Esophagus squamous epithelium (tissue), 5 donors: ENCODE measurements around the gene SPATA13. TPM values are rescaled to one million over a fixed set of nuclear protein-coding genes. Genes with fewer than 3 reads are reported as not detected.
"Not testable (repeated sequence)": the region's sequence is repeated elsewhere in the genome, so short reads cannot be mapped to it uniquely, and the experiment has no call there.

Source experiments
- DNase-seq: peaks from one replicate; lab custom pipeline; 2025; lab: John Stamatoyannopoulos, UW
- H3K27ac ChIP-seq, 4 donors: fragments of 200-600 bp; sonication (generic); one replicate each; pipeline ENCODE4 v1.5.1; 2016 to 2019; ENCODE audit warnings: mild to moderate bottlenecking in 1 of 4
- H3K27me3 ChIP-seq, 4 donors: fragments of 200-600 bp; sonication (generic); 1 replicate in 3 of 4; 2 replicates in 1 of 4; pipeline versions ENCODE4 v1.5.1 to v1.6.0; 2017 to 2021; ENCODE audit warnings: antibody characterized with exemption in 1 of 4
- H3K36me3 ChIP-seq, 3 donors: fragments of 200-600 bp; sonication (generic); one replicate each; pipeline ENCODE4 v1.5.1; 2016 to 2019
- H3K4me1 ChIP-seq, 3 donors: fragments of 200-600 bp; sonication (generic); one replicate each; pipeline ENCODE4 v1.5.1; 2017 to 2019
- H3K4me3 ChIP-seq, 4 donors: fragments of 200-600 bp; sonication (generic); 1 replicate in 3 of 4; 2 replicates in 1 of 4; pipeline ENCODE4 v1.5.1; 2016 to 2019; ENCODE audit warnings: mild to moderate bottlenecking in 2 of 4, moderate library complexity in 1 of 4
- H3K9me3 ChIP-seq, 3 donors: fragments of 200-600 bp; sonication (generic); one replicate each; pipeline ENCODE4 v1.5.1; 2016 to 2019
- POLR2A ChIP-seq, 4 donors: fragments of 450-650 bp; IDR thresholded peaks; one replicate each; pipeline ENCODE4 v1.6.1; 2017; ENCODE audit warnings: antibody characterized with exemption in 4 of 4, mild to moderate bottlenecking in 4 of 4, moderate library complexity in 3 of 4
- WGBS, 2 donors: methylation state at CpG; one replicate each; pipeline ENCODE4 v1.1.5; 2018; 5-methylcytosine and 5-hydroxymethylcytosine counted together
- intact Hi-C: fragments of 100-400 bp; cut with DNase I; formaldehyde crosslinking; loops from one replicate; pipeline ENCODE4 v1.15.0; 2022
- total RNA-seq, 4 donors: library from RNA; depleted of rRNA; stranded (reverse); fragments of >200 nt; gene quantifications; one replicate each; pipeline ENCODE4 v1.1.0, GENCODE V29; 2016
- TF ChIP-seq, protein P1 (sequence below), 6 experiments: fragments of 450-650 bp in 4 of 6; fragments of 200-600 bp in 2 of 6; sonication (generic) in 2 of 6; IDR thresholded peaks; one replicate each; pipeline ENCODE4 v1.5.1; 2016 to 2019; ENCODE audit warnings: antibody characterized with exemption in 6 of 6, mild to moderate bottlenecking in 4 of 6, moderate library complexity in 4 of 6
- donor health status: DM: yes; HTN: yes; CAD: no.

The SPATA13 gene
- total RNA-seq, 4 donors from 2014 or later, result 5.0 to 16.6 (median 9.7) TPM

- H3K27me3 ChIP-seq, result no peaks in the 10 kb centered on the region
- no peak for DNase-seq
- 44 to 46% methylated on average over 3 to 4 of the region's 4 CpGs for WGBS, 2 donors
- intact Hi-C loops, result loop anchor here (5.0 kb wide), 1 partner anchor 194 kb away; no protein-coding TSS in a partner anchor
- H3K27ac ChIP-seq, result peak overlapping the region in 2 of 4 donors; percentile 36 to 59
- peaks cover 0 to 30% (median 22%) of the 10 kb centered on the region in 3 donors for H3K4me1 ChIP-seq
- no peak overlapping the region for H3K4me3 ChIP-seq
- no peaks in the 10 kb centered on the region for H3K9me3 ChIP-seq
- no peak for TF ChIP-seq POLR2A (IDR thresholded peaks at IDR 0.05)
- TF ChIP-seq, protein P1, sequence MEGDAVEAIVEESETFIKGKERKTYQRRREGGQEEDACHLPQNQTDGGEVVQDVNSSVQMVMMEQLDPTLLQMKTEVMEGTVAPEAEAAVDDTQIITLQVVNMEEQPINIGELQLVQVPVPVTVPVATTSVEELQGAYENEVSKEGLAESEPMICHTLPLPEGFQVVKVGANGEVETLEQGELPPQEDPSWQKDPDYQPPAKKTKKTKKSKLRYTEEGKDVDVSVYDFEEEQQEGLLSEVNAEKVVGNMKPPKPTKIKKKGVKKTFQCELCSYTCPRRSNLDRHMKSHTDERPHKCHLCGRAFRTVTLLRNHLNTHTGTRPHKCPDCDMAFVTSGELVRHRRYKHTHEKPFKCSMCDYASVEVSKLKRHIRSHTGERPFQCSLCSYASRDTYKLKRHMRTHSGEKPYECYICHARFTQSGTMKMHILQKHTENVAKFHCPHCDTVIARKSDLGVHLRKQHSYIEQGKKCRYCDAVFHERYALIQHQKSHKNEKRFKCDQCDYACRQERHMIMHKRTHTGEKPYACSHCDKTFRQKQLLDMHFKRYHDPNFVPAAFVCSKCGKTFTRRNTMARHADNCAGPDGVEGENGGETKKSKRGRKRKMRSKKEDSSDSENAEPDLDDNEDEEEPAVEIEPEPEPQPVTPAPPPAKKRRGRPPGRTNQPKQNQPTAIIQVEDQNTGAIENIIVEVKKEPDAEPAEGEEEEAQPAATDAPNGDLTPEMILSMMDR (IDR thresholded peaks at IDR 0.05), result no peak
- no peaks in the 10 kb centered on the region for H3K36me3 ChIP-seq
These were observed 55.7 kb downstream of the SPATA13 start for GRCh38 chr13:24216176-24216575.

DNA sequence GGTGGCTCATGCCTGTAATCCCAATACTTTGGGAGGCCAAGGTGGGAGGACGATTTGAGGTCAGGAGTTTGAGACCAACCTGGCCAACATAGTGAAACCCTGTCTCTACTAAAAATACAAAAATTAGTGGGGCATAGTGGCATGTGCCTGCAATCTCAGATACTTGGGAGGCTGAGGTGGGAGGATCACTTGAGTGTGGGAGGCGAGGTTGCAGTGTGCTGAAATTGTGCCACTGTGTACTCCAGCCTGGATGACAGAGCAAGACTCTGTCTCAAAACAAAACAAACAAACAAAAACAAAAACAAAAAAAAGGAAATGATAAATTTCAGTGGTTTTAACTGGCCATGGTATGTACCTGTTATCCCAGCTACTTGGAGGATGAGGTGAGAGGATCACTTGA is 56.3 kb downstream of the SPATA13 start:
- DNase-seq, H3K36me3 ChIP-seq, H3K9me3 ChIP-seq, H3K4me3 ChIP-seq, H3K27ac ChIP-seq, H3K27me3 ChIP-seq: not testable (repeated sequence)
- peaks cover 0 to 30% (median 22%) of the 10 kb centered on the region in 3 donors for H3K4me1 ChIP-seq
- 84 to 87% methylated on average over 2 of the region's 2 CpGs for WGBS, 2 donors
- intact Hi-C loops, result loop anchor here (5.0 kb wide), 1 partner anchor 194 kb away; no protein-coding TSS in a partner anchor

- peaks cover 0 to 2% (median 0%) of the 10 kb centered on the region in 3 donors for H3K36me3 ChIP-seq
- no peak overlapping the region for H3K4me3 ChIP-seq
- 54 to 59% methylated on average over 5 to 6 of the region's 6 CpGs for WGBS, 2 donors
- no peak for DNase-seq
- no peaks in the 10 kb centered on the region for H3K27me3 ChIP-seq
- peak overlapping the region in 3 of 4 donors; percentile 17 to 54 (median 17) for H3K27ac ChIP-seq
- H3K4me1 ChIP-seq, result peaks cover 0 to 30% (median 22%) of the 10 kb centered on the region in 3 donors
- H3K9me3 ChIP-seq, result no peaks in the 10 kb centered on the region
- TF ChIP-seq, protein P1 (IDR thresholded peaks at IDR 0.05), result no peak
- TF ChIP-seq POLR2A (IDR thresholded peaks at IDR 0.05), result no peak
- intact Hi-C loops, result loop anchor here (5.0 kb wide), 1 partner anchor 195 kb away; no protein-coding TSS in a partner anchor
These were observed 57.2 kb downstream of the SPATA13 start for GRCh38 chr13:24217601-24218281.

DNA sequence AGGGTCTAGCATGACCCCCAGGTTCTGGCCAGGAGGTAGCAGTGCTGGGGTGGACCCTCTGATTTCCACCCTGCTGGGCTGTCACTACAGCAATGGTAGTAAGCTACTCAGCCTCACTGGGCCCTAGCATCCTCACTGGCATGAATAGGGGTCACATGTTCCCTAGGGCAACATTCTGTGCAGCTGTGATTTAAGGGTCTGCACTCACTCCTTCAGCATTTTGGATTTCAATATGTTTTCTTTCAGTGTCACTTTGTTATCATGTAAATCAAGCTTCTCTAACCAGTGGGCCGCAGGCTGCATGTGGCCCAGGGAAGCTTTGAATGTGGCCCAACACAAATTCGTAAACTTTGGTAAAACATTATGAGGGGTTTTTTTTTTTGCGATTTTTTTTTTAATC is 57.8 kb downstream of the SPATA13 start:
- no peaks in the 10 kb centered on the region for H3K9me3 ChIP-seq
- H3K36me3 ChIP-seq, result peaks cover 0 to 8% (median 0%) of the 10 kb centered on the region in 3 donors
- no peaks in the 10 kb centered on the region for H3K27me3 ChIP-seq
- no peak for DNase-seq
- H3K4me3 ChIP-seq, result no peak overlapping the region
- TF ChIP-seq, protein P1 (IDR thresholded peaks at IDR 0.05), result no peak
- no peak for TF ChIP-seq POLR2A (IDR thresholded peaks at IDR 0.05)
- 87 to 89% methylated on average over 3 of the region's 3 CpGs for WGBS, 2 donors
- H3K4me1 ChIP-seq, result peaks cover 0 to 30% (median 22%) of the 10 kb centered on the region in 3 donors
- H3K27ac ChIP-seq, result peak overlapping the region in 3 of 4 donors; percentile 9 to 54 (median 17)
- intact Hi-C loops, result loop anchor here (5.0 kb wide), 1 partner anchor 196 kb away; no protein-coding TSS in a partner anchor

DNA sequence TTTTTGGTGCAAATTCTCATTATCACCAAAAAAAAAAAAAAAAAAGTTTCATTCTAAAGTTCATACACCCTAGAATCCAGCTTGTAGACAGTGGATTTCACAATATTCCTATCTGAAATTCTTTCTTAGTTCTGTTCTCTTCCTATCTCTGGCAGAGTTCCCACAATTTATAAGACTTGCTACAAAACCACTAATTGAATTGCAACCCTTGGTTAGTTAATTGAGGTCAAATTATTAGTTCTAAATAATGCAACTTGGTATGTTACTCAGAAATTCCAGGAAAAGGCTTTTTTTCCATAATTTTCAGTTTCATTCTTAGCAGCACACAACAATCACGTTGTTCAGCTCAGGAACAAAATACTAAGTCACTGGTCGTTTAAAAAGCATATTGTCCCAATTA is 58.5 kb downstream of the SPATA13 start:
- 55 to 75% methylated on average over 2 of the region's 2 CpGs for whole genome bisulfite sequencing, 2 donors
- intact Hi-C loops, result loop anchor here (5.0 kb wide), 1 partner anchor 197 kb away; no protein-coding TSS in a partner anchor
- no peak for DNase-seq
- TF ChIP-seq POLR2A (IDR thresholded peaks at IDR 0.05), result no peak
- TF ChIP-seq, protein P1 (IDR thresholded peaks at IDR 0.05), result no peak
- Histone ChIP-seq H3K4me3 (no peak overlapping the region), H3K4me1 (peaks cover 0 to 30% (median 22%) of the 10 kb centered on the region in 3 donors), H3K9me3 (no peaks in the 10 kb centered on the region), H3K27me3 (no peaks in the 10 kb centered on the region), H3K27ac (peak overlapping the region in 1 of 4 donors; percentile 3), H3K36me3 (peaks cover 0 to 10% (median 0%) of the 10 kb centered on the region in 3 donors)
